Measurements from ENCODE around the gene PDE9A.
"Not testable (repeated sequence)": the region's sequence is repeated elsewhere in the genome, so short reads cannot be mapped to it uniquely, and the experiment has no call there.

The PDE9A gene

DNA sequence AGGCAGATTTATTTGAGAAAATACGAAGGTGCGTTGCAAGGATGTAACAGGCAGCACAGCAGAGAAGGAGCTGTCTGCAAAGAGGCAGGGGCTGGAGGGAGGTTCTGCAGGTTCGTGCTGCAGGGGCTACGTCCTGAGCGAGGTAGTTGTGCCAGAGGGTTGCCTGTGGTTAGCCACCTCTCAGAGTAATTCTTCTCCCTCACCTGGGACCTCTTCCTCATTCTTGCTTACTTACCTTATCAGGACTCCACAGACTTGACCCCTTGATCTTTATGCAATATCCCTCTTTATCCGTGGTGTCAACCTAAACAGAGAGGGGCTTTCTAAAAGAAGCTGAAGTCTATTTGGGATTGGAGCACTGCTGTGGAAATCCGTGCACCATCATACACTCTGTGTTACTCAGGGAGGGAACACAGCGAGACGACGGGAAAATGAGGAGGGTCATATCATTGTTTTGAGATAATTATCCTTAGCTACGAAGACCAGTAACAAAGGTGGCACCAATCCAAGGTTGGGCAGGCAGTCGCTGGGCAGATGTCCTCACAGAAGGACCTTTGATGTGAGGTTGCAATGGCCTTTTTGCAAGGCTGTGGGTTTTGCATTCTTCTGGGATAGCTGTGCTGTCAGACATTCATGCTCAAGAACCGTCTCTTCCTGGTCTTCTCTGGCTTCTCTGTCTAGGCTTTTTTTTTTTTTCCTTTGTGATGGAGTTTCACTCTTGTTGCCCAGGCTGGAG, 143.1 kb downstream of the PDE9A start:
- no peaks in the 10 kb centered on the region for H3K36me3 Mint-ChIP-seq (ENCODE audit: low read depth)
- peaks cover 6% of the 10 kb centered on the region for H3K27me3 Mint-ChIP-seq (ENCODE audit: low read depth, poor library complexity)
- no peak for DNase-seq
- no peaks in the 10 kb centered on the region for H3K9me3 Mint-ChIP-seq
- H3K4me1 Mint-ChIP-seq: no peaks in the 10 kb centered on the region
- TF ChIP-seq, protein P1, sequence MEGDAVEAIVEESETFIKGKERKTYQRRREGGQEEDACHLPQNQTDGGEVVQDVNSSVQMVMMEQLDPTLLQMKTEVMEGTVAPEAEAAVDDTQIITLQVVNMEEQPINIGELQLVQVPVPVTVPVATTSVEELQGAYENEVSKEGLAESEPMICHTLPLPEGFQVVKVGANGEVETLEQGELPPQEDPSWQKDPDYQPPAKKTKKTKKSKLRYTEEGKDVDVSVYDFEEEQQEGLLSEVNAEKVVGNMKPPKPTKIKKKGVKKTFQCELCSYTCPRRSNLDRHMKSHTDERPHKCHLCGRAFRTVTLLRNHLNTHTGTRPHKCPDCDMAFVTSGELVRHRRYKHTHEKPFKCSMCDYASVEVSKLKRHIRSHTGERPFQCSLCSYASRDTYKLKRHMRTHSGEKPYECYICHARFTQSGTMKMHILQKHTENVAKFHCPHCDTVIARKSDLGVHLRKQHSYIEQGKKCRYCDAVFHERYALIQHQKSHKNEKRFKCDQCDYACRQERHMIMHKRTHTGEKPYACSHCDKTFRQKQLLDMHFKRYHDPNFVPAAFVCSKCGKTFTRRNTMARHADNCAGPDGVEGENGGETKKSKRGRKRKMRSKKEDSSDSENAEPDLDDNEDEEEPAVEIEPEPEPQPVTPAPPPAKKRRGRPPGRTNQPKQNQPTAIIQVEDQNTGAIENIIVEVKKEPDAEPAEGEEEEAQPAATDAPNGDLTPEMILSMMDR (IDR thresholded peaks at IDR 0.05): no peak
- H3K27ac Mint-ChIP-seq: no peak overlapping the region
- H3K4me3 Mint-ChIP-seq: no peak overlapping the region

DNA sequence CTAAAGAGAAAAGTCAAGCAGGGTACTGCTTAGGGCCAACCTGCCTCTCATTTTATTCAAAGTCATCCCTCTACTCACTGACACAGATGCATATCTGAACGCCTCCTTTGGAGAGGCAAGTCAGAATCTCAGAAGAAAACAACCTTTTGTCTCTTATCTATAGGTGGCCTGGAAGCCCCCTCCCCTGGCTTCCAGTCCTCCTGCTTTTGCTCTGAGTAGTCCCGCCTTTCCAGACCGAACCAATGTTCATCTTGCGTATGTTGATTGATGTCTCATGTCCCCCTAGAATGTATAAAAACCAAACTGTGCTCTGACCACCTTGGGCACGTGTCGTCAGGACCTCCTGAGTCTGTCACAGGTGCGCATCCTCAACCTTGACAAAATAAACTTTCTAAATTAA, 144.1 kb downstream of the PDE9A start:
- Mint-ChIP-seq H3K9me3 (no peaks in the 10 kb centered on the region), H3K4me3 (no peak overlapping the region), H3K27me3 (ENCODE audit: low read depth, poor library complexity) (peaks cover 6% of the 10 kb centered on the region), H3K4me1 (no peaks in the 10 kb centered on the region), H3K36me3 (ENCODE audit: low read depth) (no peaks in the 10 kb centered on the region), H3K27ac (no peak overlapping the region)
- TF ChIP-seq, protein P1 (IDR thresholded peaks at IDR 0.05): no peak
- no peak for DNase-seq

DNA sequence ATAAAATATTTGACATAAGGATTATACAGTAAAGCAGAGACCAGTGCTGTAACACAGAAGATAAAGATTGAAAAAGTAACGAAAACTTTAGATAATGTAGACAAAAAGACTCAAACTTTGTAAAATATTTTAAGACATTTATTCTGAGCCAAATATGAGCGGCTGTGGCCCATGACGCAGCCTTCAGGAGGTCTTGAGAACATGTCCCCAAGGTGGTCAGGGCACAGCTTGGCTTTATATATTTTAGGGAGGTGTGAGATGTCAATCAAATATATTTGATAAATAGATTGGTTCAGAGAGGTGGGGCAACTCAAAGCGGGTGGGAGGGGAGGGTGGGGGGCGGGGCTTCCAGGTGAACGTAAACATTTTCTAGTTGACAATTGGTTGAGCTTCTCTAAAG, 144.7 kb downstream of the PDE9A start:
- no peak overlapping the region for H3K4me3 Mint-ChIP-seq
- TF ChIP-seq, protein P1 (IDR thresholded peaks at IDR 0.05): no peak
- no peak overlapping the region for H3K27ac Mint-ChIP-seq
- no peaks in the 10 kb centered on the region for H3K9me3 Mint-ChIP-seq
- no peak for DNase-seq
- no peaks in the 10 kb centered on the region for H3K36me3 Mint-ChIP-seq (ENCODE audit: low read depth)
- H3K4me1 Mint-ChIP-seq: no peaks in the 10 kb centered on the region
- H3K27me3 Mint-ChIP-seq (ENCODE audit: low read depth, poor library complexity): peaks cover 6% of the 10 kb centered on the region

DNA sequence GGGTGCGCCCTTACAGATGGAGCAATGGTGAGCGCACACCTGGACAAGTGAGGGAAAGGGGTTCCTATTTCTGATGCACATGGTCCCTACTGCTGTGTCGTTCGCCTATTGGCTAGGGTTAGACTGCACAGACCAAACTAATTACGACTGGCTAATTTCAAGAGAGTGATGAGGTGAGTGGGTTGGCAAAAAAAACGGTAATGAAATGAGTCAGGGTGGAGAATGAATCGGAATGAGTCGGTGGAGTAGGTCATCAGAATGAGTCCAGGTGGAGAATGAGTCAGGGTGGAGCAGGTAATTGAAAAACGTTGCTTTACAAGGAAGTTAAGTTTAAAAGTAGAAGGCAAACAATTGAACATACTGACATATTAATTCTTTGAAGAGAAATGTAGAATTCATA, 146.1 kb downstream of the PDE9A start:
- Mint-ChIP-seq H3K9me3 (no peaks in the 10 kb centered on the region), H3K4me1 (no peaks in the 10 kb centered on the region), H3K36me3 (ENCODE audit: low read depth) (no peaks in the 10 kb centered on the region), H3K27me3 (ENCODE audit: low read depth, poor library complexity) (peaks cover 3% of the 10 kb centered on the region), H3K4me3 (no peak overlapping the region), H3K27ac (no peak overlapping the region)
- TF ChIP-seq, protein P1 (IDR thresholded peaks at IDR 0.05): no peak
- DNase-seq: no peak

DNA sequence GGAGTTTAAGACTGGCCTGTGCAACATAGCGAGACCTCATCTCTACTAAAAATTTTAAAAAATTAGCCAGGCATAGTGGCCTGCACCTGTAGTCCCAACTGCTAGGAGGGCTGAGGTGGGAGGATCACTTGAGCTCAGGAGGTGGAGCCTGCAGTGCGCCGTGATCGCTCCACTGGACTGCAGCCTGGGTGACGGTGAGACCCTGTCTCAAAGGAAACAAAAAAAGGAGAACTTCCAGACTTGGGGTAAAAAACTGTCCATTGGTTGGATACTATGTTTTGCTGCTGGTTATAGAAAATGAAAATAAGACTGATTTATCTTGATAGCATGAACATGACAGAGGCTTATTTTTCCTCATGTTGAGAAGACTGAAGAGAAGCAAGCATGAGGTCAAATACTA, 146.5 kb downstream of the PDE9A start:
- DNase-seq: no peak
- H3K36me3 Mint-ChIP-seq (ENCODE audit: low read depth): no peaks in the 10 kb centered on the region
- no peak overlapping the region for H3K4me3 Mint-ChIP-seq
- H3K27me3 Mint-ChIP-seq (ENCODE audit: low read depth, poor library complexity): peaks cover 3% of the 10 kb centered on the region
- H3K4me1 Mint-ChIP-seq: no peaks in the 10 kb centered on the region
- no peaks in the 10 kb centered on the region for H3K9me3 Mint-ChIP-seq
- TF ChIP-seq, protein P1 (IDR thresholded peaks at IDR 0.05): no peak
- no peak overlapping the region for H3K27ac Mint-ChIP-seq

DNA sequence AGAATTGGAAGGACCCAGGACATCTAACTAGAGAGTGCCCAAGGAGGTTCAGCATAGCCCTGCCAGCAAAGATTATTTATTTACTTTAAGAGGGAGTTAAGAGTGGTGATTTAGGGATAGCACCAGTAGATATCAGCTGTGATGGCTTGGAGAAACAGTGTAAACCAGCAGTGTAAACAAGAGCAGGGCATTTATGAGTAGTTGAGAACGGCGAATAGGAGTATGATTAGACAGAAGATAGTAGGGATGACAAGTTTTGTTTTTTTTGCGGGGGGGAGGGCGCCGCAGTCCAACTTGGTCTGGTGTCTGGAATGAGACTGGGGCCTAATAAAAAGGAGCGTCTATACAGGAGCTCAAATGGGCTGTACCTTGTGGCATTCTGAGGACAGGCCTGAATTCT, 148.2 kb downstream of the PDE9A start:
- H3K36me3 Mint-ChIP-seq (ENCODE audit: low read depth); DNase-seq: not testable (repeated sequence)

More for the DNA sequence above, 148.2 kb downstream of the PDE9A start:
- H3K9me3 Mint-ChIP-seq; H3K4me3 Mint-ChIP-seq; H3K27me3 Mint-ChIP-seq (ENCODE audit: low read depth, poor library complexity); H3K4me1 Mint-ChIP-seq; H3K27ac Mint-ChIP-seq: not testable (repeated sequence)

All from nephron progenitor cell (in vitro differentiated cells).